GM18907 (cell line): Measurements from ENCODE around the gene SEPTIN5.
A peak's percentile ranks its signal among the peaks of the same experiment; 100 is the strongest.

Source experiments
- ATAC-seq: cut with Tn5 transposase; IDR thresholded peaks from one replicate; pipeline ENCODE4 v1.9.1; 2021; ENCODE audit warnings: mild to moderate bottlenecking, moderate library complexity; ENCODE audit not compliant: unreplicated experiment

SEPTIN5 gene

GRCh38 chr22:19705181-19705934 is 8.9 kb upstream of the SEPTIN5 start:
- ATAC-seq = no peak

GRCh38 chr22:19706661-19707151 is 7.6 kb upstream of the SEPTIN5 start:
- ATAC-seq = no peak

- ATAC-seq = no peak
Observed at GRCh38 chr22:19707347-19708290, 6.7 kb upstream of the SEPTIN5 start.

GRCh38 chr22:19708321-19709011 is 5.8 kb upstream of the SEPTIN5 start:
- no peak for ATAC-seq

- ATAC-seq = no peak
Observed at GRCh38 chr22:19709063-19709769, 5.1 kb upstream of the SEPTIN5 start.

- ATAC-seq = no peak
Observed at GRCh38 chr22:19710020-19710768, 4.1 kb upstream of the SEPTIN5 start.

GRCh38 chr22:19710769-19711106 is 3.6 kb upstream of the SEPTIN5 start:
- no peak for ATAC-seq

GRCh38 chr22:19713245-19713644 is 1.1 kb upstream of the SEPTIN5 start:
- ATAC-seq = no peak

- ATAC-seq = no peak
Observed at GRCh38 chr22:19713650-19714311, 522 bp upstream of the SEPTIN5 start.

- no peak for ATAC-seq
Observed at GRCh38 chr22:19715188-19715930, 1.1 kb downstream of the SEPTIN5 start.

- ATAC-seq = no peak
Observed at GRCh38 chr22:19716041-19716828, 1.9 kb downstream of the SEPTIN5 start.

GRCh38 chr22:19716829-19717105 is 2.5 kb downstream of the SEPTIN5 start:
- ATAC-seq = no peak

GRCh38 chr22:19717181-19717580 is 2.9 kb downstream of the SEPTIN5 start:
- ATAC-seq = no peak

GRCh38 chr22:19717691-19718455 is 3.6 kb downstream of the SEPTIN5 start:
- ATAC-seq = peak; percentile 56

- no peak for ATAC-seq
Observed at GRCh38 chr22:19718456-19719049, 4.2 kb downstream of the SEPTIN5 start.

- ATAC-seq = no peak
Observed at GRCh38 chr22:19719050-19719482, 4.8 kb downstream of the SEPTIN5 start.

- no peak for ATAC-seq
Observed at GRCh38 chr22:19719488-19720021, 5.3 kb downstream of the SEPTIN5 start.
